ENCODE results near the gene RNF157.

DNA sequence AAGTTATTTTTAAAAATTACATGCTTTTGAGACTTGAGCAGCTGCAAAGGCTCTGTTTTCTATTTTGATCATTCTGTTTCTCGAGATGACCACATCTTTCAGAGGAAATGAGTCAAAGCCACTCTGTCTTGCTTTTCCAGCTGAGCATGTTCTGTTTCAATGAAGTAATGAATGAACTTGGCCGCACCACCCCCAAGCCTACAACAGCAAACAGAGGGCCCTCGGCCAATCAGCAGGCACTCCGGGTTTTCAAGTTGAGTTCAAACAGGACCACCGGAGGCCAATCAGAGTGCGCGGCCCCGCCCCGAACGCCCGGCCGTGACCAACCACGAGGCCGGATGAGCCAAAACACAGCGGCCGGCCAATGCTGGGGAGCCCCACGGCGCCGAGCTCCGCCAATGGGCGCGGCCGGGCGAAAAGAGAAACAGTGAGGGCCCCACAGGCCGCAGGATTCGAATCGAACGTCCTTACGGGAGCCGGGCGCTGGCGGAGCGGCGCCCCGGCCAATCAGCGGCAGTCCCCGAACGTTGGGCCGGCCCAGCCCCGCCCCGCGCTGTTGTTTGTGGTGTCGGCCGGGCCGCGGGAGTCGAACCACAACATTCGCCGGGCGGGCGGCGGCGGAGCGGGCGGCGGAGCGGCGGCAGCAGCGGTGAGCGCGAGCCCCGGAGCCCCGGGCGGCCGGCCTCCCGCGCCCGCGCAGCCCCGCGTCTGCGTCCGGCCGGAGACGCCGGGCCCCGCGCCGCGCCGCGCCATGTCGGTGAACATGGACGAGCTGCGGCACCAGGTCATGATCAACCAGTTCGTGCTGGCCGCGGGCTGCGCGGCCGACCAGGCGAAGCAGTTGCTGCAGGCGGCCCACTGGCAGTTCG, 24.7 kb upstream of the RNF157 start, which contains the start of gene UBALD2:
- TF ChIP-seq POLR2A (IDR thresholded peaks at IDR 0.05) = peak; percentile 38
- TF ChIP-seq, protein P1, sequence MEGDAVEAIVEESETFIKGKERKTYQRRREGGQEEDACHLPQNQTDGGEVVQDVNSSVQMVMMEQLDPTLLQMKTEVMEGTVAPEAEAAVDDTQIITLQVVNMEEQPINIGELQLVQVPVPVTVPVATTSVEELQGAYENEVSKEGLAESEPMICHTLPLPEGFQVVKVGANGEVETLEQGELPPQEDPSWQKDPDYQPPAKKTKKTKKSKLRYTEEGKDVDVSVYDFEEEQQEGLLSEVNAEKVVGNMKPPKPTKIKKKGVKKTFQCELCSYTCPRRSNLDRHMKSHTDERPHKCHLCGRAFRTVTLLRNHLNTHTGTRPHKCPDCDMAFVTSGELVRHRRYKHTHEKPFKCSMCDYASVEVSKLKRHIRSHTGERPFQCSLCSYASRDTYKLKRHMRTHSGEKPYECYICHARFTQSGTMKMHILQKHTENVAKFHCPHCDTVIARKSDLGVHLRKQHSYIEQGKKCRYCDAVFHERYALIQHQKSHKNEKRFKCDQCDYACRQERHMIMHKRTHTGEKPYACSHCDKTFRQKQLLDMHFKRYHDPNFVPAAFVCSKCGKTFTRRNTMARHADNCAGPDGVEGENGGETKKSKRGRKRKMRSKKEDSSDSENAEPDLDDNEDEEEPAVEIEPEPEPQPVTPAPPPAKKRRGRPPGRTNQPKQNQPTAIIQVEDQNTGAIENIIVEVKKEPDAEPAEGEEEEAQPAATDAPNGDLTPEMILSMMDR (IDR thresholded peaks at IDR 0.05) = peak in 2 of 3 donors; percentile 22 to 29
